ENCODE results near the gene PKLR.
A peak's percentile ranks its signal among the peaks of the same experiment; 100 is the strongest.

Gene PKLR

DNA sequence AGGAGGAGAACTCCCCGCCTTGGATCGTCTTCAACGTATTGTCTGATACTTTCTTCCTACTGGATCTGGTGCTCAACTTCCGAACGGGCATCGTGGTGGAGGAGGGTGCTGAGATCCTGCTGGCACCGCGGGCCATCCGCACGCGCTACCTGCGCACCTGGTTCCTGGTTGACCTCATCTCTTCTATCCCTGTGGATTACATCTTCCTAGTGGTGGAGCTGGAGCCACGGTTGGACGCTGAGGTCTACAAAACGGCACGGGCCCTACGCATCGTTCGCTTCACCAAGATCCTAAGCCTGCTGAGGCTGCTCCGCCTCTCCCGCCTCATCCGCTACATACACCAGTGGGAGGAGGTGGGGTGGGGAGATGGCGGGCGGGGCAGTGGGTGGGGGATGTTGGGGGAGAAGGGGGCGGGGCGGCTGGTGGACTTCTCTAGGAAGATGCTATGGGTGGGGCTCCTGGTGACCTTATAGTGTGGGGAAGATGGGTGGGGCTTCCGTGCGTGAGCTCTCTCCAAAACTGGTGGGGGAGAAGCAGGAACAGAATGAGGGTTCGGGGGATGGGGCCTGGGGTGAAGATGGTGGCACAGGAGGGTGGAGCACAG lies 18.6 kb downstream of the PKLR start:
- DNase-seq, result no peak

DNA sequence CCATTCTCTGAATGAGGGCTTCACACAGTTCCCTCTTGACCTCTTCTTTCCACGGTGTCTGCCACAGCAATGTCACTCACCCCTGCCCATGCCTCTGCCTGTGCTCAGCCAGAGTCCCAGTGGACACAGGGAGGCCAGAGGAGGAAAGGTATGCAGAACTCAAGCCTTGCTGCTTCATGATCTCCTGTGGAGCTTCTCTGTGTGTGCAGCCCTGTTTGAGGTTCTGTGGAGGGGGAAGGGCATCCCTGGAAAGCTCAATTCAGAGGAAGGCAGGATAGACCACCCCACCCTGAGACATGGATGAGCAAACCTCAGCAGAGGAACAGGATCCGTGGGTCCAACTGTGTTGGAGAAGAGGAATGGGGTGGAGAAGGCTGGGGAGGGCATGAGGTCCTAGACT lies 22.0 kb downstream of the PKLR start:
- DNase-seq, result no peak

GRCh38 chr1:155278689-155279160 lies 22.5 kb downstream of the PKLR start:
- no peak for DNase-seq

DNA sequence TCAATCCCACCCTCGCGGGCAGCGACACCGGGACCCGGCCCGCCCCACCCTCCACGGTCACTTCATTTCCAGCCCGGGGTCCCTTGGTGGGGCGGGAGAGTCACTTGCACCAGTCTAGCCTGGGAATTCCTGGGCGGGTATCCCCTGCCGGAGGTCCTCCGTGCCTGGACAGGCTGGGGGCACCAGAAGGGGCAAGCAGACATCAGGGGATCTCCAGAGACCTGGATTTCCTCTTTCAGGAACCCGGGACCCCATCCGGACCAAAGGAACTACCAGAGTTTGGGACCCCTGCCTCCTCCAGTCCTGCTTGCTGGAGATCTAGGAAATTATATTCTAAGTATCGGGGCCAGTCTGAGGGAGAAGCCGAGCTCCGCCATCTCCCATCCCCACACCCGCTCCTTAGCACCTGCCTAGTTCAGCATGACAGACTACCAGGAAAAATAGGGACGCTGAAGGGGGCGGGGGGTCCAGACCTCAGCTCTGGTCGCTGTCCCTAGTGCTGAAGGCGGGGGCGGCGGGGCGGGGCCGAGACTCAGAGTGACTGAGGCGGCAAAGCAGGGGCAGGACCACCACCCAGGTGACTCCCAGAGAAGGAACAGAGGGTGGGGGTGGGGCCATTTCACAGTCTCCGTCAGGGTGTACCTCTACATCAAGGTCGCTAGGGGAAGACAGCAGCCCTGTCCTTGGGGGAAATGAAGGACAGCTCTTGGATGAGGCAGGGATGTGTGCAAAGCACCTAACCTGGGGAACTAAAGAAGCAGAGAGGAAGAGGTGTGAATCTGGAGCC lies 23.1 kb downstream of the PKLR start:
- DNase-seq, result peak; percentile 96

DNA sequence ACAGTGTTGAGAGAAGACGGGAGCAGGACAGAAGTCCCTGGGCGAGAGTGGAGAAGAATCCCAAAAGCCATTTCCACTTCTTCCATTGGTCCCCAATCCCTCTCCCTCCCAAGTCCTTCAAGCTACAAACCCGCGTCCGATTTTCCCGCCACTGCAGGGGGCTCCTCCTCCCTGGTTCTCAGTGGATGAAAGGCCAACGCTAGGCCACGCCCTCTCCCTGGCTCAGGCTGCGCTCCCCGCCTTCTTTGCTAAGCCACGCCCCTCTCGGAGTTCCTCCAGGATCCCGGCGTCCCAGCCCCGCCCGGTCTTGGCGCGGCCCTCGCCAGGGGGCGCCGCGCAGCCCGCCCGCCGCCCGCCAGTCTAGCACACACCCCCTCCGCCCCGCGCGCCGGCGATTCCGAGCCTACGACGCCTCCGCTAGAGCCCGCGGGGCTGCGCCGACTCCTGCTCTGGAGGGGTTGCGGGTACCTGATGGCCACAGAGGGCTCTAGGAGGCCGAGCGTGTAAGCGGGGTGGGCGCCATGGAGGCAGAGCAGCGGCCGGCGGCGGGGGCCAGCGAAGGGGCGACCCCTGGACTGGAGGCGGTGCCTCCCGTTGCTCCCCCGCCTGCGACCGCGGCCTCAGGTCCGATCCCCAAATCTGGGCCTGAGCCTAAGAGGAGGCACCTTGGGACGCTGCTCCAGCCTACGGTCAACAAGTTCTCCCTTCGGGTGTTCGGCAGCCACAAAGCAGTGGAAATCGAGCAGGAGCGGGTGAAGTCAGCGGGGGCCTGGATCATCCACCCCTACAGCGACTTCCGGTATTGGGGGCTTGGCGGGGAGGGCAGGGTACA lies 24.0 kb downstream of the PKLR start, which contains the start of gene HCN3:
HCN3 (plus strand) TSS at position 394 of the 832 bp plus-strand sequence; CDS start at position 522, 128 bp downstream.
- DNase-seq, result peak; percentile 98

DNA sequence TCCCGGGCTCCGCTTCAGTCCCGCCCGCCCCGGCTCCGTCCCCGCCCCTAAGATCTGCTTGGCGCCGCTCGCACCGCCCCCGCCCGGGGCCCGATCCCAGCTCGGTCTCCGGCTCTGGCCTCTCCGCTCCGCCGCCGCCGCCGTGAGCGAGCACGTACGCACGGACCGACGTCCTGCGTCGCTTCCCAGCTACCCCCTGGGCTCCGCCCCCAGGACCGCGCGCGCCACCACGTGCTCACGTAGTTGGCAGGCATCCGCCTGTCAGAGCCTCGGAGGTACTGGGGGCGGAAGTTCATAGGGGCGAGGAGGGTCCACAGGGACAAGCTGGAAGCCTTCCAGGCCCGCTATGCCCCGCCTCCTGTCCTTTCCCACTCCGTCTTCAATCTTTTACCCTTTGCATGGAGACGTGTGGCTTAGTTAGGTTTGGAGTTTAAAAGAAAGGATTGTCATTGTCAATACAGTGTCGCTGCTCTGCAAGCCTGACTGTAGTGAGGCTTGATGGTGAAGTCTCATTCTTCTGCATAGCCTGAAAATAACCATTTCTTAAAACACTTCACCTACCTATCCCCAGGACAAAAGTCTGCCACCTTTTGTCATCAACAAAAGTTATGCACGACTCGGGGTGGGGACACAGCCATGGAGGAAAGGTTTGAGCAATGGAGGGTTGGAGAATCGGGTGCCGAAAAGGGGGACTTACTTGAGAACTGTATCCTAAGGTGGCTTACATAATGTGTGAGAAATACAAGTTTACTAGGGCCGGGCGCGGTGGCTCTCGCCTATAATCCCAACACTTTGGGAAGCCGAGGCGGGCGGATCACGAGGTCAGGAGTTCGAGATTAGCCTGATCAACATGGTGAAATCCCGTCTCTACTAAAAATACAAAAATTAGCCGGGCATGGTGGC lies 27.6 kb downstream of the PKLR start, which contains the start of gene CLK2:
CLK2 (minus strand) TSS at position 162 of the 903 bp plus-strand sequence. CDS start 2,527 bp downstream, outside the sequence.
- peak; percentile 99 for DNase-seq

DNA sequence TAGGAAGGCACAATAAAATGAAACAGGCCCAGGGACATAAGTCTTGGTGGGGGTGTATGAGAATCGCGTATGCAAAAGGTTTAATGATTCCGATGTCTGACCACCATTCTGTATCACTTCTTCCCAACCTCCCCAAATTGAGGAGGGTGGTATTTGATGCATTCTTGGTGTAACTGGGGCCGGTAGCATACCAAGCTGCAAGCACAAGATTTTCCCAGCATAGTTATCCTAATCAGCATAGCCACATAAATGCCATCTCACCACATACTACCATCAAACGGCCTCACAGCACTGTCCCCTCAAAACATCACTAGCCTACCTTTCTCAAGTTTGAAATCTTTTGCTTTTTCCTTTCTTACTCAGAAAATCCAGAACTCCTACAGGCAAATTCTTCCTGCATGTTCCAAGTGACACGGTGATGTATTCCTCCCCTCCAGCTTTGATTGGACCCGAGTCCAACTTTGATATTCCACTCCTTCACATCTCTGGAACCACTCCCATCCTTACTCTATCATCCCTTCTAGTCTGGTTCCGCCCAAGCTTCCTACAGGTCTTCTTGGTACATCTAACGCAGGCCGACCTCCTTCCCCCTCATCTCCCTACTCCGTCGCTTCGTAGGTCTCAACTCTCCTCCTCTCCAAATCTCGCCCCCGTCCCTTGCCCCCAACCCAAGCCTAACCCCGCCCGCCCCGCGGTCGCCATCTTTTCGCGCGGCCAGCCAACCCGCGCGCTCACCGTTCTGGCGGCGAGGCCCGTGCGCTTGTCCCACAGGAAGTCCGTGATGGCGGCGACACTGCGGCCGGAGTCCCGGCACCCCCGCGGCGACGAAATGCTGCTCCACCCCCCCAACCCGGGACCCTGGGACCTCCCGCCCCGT lies 28.5 kb downstream of the PKLR start:
- DNase-seq, result no peak

DNA sequence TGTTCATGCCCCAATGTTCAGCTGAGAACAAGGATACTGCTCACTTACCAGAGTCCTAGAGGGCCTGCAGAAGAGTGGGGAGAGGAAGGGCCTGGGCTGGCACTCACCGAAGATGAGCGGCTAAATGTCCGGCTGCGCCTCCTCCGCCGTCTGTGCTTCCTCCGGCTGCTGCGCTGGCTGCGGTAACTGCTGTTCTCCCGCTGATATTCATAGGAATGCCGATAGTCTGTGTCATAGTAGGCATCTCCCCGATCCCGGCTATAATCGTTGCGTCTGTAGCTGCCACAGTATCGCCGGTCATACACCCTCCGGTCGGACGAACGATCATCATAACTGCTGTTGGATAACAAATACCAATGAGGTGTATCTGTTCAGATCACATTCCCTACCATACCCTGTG lies 31.9 kb downstream of the PKLR start:
- no peak for DNase-seq

DNA sequence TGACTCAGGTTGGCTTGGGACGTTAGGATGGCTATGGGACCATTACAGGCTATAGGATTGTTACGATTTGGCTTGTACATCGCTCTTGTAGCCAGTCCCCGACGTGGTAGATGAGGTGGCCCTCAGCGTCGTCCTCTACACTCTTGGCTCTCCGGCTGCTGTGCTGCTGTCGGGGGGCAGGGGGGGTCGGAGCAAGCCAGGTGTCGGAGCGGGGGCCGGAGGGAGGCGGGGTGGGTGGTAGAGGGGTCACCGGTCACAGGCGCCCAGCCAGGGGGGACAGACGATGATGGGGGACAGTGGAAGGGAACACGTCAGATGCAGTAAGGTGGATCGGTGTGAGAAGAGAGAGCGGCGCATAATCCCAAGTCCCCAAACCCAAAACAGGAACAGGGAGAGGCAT lies 32.6 kb downstream of the PKLR start:
- no peak for DNase-seq

- DNase-seq, result no peak
Observed at GRCh38 chr1:155267373-155267772, 33.9 kb downstream of the PKLR start.

DNA sequence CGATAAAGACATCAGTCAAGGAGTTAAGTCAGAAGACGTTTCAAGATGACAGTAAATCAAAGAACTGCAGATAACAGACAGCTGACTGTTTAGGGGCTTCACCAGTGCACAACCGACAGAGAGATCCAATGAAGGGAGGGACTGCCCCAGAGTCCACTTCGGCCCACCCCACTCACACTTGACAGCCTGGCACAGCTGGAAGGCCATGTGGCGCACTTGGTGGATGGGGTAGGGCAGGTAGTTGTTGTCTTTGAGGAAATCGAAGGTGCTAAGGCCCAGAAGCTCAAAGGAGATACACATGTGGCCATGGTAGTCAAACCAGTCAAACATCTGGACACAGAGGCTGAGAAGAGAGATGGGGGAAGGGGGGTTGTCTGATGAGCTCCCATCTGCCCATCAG lies 34.7 kb downstream of the PKLR start:
- no peak for DNase-seq

DNA sequence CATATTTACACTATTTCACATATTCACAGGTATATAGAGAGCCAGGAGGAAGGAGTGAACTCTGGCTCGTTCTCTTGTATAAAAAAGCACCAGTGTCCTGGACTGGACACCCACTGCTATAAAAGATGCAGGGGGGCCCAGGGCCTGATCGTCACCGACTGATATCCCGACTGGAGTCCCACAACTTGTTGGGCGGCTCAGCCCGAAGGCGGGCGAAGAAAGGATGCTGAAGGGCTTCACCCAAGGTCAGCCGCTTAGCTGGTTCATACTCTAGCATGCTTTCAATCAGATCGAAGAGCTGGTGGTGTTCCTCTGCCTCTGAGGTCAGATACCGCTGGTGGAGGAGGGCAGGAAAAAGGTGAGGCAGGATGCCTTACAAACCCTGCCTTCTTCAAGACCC lies 38.2 kb downstream of the PKLR start:
- no peak for DNase-seq

DNA sequence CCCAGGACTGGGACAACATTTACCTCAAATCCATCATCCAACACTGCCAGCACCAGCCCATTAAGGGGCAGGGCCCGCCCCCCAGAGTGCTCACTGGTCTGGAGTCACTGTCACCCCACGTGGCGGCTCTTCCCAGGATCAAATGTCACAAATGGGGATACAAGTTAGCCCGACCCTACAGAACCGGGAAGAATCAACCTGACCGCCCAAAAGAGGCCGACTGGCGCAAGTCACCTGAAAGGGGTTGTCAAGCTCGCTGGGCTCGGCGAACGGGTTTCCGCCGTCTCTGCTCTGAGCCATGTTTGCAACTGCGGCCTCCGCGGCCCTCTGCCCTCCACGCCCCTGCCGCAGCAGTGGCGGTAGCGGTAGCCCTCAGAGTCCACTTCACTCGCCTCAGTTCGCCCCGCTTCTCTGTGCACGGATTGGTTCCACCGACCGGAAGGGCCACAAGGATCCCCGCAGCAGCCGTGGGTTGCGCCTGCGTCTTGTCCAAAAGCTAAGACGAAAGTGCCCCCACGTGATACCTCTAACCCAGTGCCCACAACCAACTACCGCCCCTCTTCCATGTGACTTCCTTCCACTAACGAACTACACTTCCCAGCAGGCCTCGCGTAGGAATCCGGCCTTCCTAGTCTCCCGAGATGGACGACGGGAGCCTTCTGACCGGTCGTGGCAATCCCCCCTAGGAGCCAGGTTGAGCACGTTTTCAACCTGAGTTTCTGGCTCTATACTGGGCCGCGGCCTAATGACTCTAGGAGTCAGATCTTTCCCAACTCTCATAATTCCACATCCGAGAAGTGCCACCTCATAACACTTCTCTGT lies 39.2 kb downstream of the PKLR start, which contains the start of gene SCAMP3:
SCAMP3 (minus strand) TSS at position 509 of the 822 bp plus-strand sequence; CDS start at position 300, 209 bp downstream.
- peak; percentile 99 for DNase-seq

GRCh38 chr1:155261493-155261851 lies 39.8 kb downstream of the PKLR start:
- DNase-seq, result no peak

DNA sequence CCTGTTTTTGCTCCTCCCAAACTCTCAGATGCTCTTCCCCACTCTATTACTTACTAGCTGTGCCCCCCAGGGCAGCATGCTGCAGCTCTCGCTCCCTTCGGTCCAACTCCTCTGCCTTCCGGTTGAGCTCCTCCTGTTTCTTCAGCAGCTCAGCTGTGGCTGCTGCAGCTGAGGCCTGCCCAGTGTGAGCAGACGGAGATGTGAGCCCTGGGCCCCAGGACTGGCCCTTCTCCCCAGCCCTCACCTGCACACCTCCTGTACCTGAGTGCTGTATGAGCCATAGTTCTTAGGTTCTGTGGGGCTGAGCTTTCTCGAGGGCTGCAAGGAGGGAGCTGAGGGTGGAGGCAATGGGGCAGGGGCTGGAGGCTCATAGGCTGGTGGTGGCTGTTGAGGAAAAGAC lies 41.0 kb downstream of the PKLR start:
- no peak for DNase-seq

- no peak for DNase-seq
Observed at GRCh38 chr1:155256058-155256852, 45.0 kb downstream of the PKLR start.

DNA sequence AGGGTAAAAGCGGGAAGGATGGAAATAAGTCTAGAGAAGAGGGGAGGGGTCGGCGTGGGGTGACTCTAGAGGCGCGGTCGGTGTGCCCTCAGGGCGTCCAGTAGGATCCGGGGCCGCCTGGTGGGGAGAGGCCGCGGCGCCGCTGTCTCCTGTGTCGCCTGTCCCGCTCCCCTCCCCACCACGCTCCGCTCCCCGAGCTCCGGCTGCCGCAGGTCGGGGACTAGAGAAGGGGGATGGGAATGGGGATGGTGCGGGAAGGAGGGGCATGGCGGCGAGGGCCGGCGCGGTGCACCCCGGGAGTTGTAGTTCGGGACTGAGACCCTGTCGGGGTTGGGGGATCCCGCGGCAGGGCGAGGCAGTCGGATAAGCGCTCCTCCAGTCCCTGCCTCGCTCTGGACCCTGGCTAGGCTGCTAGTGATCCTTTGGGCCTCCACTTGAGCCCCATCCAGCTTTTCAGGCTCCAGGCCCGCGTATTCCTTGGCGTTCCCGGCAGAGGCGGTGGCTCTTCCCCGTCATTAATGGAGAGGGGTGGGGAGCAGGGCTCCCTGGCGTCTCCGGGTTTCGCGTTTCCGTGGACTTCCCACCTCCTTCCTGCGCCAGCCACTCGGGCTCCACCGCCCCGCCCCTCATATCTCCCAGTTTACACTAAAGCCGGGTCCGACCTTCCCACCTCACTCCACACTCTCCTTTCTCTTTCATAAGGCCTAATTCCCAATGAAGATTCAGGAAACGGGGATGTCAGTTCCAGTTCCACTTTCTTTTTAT lies 45.8 kb downstream of the PKLR start, which contains the start of gene ENTREP3:
ENTREP3 (minus strand) TSS at position 241 of the 765 bp plus-strand sequence. CDS start 606 bp downstream, outside the sequence.
- peak; percentile 93 for DNase-seq

DNA sequence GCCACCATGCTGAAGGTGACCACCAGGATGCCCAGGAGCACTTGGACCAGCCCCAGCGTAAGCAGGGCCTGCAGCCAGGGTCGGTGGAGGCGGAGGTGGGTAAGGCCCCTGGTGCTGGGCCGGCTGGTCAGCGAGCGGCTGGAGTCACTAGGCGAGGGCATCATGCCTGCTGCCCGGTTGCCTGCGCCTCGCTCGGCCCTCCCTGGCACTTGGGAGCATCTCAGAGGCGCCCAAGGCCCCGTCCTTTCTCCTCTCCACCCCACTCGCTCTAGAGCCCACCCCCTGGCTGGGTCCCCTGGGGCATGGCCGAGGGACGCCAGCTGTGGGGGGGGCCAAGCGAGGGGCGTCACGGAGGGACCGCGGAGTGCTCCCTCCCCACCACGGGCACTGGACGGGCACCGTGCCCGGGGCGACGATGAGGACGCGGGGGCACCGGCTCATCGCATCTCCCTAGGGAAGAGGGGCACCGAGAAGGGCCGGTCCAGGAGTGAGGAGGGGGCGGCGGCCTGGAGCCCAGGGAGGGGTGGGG lies 46.5 kb downstream of the PKLR start:
- no peak for DNase-seq

All from islet precursor cell (in vitro differentiated cells).